ENCODE results near the gene PDGFRA.

PDGFRA gene

DNA sequence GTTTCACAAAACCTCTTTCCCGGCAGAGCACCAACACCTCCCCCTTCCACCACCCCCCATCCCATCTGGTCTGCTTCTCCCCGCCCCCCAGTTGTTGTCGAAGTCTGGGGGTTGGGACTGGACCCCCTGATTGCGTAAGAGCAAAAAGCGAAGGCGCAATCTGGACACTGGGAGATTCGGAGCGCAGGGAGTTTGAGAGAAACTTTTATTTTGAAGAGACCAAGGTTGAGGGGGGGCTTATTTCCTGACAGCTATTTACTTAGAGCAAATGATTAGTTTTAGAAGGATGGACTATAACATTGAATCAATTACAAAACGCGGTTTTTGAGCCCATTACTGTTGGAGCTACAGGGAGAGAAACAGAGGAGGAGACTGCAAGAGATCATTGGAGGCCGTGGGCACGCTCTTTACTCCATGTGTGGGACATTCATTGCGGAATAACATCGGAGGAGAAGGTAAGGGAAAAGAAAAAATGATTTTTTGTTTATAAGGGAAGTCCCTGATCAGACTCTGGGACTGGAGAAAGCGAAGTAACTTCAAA, at the start of gene PDGFRA:
Gene PDGFRA (plus strand): TSS at position 333 of the 541 bp plus-strand sequence. CDS start 29,476 bp downstream, outside the sequence.
- DNase-seq = no peak

DNA sequence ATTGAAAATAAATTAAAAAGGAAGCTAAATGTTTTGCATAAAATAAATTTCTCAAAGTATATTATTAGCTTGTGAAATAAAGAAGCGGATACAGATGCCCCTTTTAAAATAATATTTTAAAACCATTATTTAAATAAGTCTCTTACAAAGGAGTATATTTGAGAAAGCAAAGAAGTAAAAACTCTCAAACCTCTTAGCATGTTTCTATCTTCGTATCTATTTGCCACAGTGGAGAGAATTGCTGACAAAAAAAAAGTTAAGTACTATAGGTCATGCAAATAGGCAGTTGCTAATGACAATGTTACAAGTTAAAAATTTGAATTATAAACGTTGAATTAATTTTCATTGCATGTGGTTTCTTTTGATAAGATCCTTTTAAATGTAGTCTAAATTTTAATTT, 44.5 kb upstream of the PDGFRA start:
- no peak for DNase-seq

DNA sequence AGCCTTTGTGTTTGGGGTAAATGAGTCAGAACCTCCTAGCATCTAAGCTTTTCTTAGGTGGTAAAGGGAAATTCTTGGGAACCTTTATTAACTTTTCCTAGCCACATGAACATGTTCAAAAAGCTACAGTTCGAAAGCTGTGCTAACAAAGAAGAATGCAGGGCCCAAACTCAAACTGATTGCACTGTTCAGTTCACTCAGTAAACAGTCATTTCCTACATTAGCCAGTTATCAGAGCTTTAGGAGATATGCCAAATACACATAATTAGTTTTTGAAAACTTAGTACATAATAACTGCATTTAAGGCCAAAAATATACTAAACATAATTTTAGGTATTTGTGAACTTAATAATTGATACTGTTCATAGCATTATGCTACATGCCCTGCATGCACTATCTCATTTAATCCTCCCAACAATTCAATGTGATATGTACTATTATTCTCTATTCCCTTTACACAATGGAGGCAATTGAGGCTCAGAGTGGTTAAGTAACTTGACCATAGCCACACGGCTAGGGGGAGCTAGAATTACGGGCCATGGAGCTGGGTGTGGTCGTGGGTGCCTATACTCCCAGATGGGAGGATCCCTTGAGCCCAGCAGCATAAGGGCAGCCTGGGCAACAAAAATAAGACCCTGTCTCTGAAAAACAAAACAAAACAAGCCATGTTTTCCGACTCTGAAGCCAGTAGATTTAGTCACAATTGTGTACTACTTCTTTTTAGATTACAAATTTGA, 43.9 kb upstream of the PDGFRA start:
- no peak for DNase-seq

- peak; percentile 60 for DNase-seq
Observed at GRCh38 chr4:54185866-54186265, 43.2 kb upstream of the PDGFRA start.

- DNase-seq = no peak
Observed at GRCh38 chr4:54186371-54186770, 42.7 kb upstream of the PDGFRA start.

DNA sequence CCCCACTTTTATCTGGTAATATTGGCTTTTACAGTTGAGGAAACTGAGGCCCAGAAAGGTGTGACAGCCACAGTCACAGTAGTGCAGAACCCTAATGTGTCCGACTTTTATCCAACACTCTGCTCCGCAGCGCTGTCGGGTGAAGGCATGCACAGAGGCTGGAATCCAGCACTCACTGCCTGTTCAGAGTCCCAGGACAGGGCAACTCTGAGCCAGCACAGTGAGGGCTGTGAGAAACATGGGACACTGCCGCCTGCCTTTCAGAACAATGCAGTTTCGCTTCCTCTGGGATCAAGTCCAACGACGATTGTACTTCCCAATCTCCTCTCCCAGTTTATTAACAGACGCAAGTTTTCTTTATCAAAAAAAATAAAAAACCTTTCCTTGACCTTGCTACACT, 41.9 kb upstream of the PDGFRA start:
- DNase-seq = no peak

- DNase-seq = no peak
Observed at GRCh38 chr4:54189140-54189539, 40.0 kb upstream of the PDGFRA start.

DNA sequence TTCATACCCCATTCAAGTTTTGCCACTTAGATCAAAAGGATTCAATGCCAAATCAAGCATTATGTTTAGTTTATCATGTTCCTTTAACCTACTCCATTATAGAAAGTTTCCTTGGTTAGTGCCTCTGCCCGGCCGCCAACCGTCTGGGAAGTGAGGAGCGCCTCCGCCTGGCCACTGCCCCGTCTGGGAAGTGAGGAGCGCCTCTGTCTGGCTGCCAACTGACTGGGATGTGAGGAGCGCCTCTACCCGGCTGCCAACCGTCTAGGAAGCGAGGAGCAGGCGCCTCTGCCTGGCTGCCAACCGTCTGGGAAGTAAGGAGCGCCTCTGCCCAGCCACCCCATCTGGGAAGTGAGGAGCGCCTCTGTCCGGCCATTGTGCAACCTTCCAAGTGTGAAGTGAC, 36.3 kb upstream of the PDGFRA start:
- DNase-seq = no peak

GRCh38 chr4:54197926-54198325, 31.2 kb upstream of the PDGFRA start:
- DNase-seq = no peak

DNA sequence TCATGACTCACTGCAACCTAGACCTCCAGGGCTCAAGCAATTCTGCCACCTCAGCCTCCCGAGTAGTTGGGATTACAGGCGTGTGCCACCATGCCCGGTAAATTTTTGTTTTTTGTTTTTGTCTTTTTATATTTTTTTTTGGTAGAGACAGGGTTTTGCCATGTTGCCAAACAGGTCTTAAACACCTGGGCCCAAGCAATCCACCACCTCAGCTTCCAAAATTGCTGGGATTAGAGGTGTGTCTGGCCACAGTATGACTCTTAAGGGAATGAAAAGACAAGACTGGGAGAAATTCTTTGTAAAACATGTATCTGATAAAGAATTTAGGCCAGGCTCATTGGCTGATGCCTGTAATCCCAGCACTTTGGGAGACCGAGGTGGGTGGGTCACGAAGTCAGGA, 29.2 kb upstream of the PDGFRA start:
- no peak for DNase-seq

- no peak for DNase-seq
Observed at GRCh38 chr4:54209617-54210016, 19.5 kb upstream of the PDGFRA start.

DNA sequence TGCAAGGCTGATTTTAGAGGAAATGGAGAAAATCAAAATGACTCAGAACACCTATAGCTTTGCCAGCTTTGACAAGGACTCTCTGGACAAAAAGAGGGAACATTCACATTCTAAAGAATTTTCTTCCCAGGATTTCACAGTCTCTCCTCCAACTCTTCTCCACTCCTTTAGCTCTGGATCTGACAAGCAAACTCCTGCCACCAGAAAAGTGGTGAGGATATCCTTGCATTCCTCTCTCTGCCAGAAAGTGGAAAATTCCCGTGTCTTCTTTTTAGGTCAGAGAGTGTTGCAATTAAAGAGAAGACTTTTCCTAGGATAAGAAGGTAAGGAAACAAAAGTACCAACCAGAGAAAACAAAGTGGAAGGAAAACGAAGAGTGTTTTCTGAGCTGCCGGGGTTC, 16.1 kb upstream of the PDGFRA start:
- DNase-seq = no peak

DNA sequence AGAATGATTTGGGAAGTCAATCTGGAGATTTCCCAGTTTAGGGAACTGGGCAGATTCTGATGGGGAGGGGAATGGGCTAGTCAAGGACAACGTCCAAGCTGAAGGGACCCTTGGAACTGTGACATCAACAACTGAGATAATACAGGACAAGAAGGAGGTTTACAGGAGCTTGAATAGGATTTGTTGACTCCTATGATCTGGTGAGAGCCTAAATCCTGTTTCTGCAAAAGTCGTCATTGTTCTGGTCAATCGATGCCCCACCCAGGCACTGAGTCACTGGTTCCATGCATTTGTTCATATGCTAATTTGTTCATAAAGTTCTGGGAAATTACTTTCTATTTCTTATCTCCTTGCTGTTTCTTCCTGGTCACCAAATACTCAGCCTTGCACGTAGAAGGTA, 15.3 kb upstream of the PDGFRA start:
- no peak for DNase-seq

GRCh38 chr4:54215379-54216077, 13.6 kb upstream of the PDGFRA start:
- no peak for DNase-seq

DNA sequence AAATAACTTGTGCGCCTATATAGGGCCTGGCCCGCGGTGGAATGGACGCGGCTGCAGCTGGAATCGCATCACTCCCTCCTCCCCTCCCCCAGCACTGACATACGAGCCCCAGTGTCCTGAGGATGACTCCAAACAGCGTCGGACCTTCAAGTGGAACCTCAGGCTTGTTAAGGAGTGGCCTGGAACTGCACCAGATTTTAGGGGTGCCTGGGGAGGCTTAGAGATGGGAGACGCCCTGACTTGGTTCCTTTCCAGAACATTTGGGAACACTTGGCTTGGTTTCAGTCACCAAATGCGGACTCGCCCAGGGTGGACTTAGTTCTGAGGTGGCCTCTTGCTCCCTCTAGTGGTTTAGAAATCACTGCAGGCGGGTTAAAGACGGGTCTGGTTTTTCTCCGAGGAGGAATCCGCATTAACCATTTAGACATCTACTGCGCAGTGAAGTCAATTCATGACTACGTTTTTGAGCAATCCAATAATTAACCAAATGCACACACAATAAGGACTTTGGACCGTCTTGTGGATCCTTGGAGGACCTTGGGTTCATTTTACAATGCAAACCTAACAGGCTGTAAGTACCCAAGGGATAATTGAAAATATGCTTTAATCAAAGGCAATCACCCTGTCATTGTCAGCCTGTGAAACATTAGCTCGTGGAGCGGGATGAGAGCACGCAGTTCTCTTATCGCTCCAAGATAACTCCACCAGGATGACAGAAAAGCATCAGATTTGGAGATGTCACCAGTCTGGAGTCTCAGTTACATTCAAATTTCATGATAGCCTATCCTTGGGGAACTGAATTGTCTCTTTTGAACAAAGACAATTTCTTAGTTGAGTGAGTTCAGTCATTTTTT, 11.2 kb upstream of the PDGFRA start:
- DNase-seq = peak; percentile 89

- DNase-seq = no peak
Observed at GRCh38 chr4:54218736-54219135, 10.4 kb upstream of the PDGFRA start.

GRCh38 chr4:54224996-54225597, 4.0 kb upstream of the PDGFRA start:
- no peak for DNase-seq

DNA sequence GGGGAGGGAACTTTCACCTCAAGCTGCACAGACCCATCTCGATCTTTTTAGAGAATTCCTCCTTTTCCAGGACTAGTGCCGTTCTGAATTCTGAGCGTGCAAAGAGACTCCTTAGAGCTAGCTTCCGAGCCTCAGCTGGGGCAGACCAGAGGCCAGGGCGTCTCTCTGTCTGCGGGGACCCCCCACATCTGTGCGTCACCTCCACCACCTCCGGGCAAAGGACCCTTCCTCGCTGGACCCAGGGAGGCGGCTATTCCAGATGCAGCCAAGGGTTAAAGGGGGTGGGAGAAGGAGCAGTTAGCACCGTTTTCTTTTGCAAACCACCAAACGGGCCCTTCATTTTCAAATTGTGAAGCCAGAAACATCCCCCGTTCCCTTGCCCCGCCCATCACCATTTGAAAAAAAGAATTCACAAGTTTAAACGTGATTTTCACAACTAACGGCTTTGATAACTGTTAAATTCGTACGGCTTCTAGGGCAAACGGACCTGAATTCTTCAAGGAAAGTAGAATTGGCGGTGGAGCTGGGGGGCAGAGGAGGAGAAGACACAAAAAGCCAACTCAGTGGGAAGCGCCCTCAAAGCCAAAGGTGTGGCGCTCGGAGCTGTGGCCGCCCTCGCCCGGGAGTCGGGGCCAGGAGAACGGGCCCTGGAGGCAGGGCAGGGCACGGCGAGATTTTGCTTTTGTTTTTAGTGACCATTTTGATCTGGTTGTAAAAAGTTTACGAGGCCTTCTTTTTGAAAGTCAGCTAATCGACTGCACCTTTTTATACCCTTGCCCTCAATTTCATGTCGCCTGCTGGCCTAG, 3.3 kb upstream of the PDGFRA start:
- DNase-seq = no peak

- no peak for DNase-seq
Observed at GRCh38 chr4:54226404-54227255, 2.5 kb upstream of the PDGFRA start.

DNA sequence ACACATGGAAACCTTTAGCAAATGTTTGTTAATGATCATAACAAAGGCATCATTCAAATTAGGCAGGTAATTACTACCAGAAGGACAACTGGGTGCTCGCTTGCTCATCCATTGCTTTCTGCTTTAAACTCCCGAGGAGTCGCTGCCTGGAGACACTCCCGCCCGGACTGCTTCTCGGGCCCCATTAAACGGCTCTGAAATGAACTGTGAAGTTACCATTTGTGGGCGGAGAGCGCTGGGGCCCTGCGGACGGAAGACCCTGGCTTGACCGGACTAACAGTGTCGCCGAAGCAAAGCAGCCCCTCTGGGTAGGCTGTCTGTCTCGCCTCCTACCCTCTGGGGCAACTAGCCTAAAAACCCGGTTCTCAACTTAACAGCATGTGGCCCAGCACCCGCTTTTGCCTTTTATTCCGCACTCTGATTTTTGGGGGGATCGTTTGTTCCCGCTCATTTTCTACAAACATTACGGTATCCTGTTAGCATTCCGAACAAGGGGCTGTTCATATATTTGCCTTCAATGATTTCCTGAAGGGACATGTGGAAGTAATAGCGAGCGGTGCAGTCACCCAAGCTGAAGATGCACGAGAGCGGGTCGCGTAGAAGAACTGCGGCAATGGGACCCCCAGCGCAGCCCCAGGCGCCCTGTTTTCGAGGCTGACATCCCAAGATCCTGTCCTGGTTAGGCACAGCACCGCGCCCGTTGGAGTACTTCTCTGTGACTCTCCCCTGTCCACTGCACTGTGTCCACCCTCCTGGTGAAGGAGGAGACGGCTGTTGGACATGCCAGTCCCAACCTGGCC, 1.6 kb upstream of the PDGFRA start:
- DNase-seq = no peak

Data from hematopoietic multipotent progenitor cell treated with erythropoietin and hydrocortisone succinate and interleukin-3 and kit ligand, for 4 days (in vitro differentiated cells).